ENCODE measurements around the gene EPG5. TPM values are rescaled to one million over a fixed set of nuclear protein-coding genes. Genes with fewer than 3 reads are reported as not detected.

Gene EPG5
- total RNA-seq, 1 donor from 2014 or later: 18.2 TPM

- Histone ChIP-seq H3K36me3 (no peaks in the 10 kb centered on the region), H3K4me3 (peak overlapping the region; percentile 64), H3K27me3 (ENCODE audit: low read depth) (peaks cover 55% of the 10 kb centered on the region), H3K9me3 (replicated peaks) (no peaks in the 10 kb centered on the region), H3K4me1 (peaks cover 26% of the 10 kb centered on the region), H3K27ac (replicated peaks) (no peak overlapping the region)
- TF ChIP-seq, protein P1, sequence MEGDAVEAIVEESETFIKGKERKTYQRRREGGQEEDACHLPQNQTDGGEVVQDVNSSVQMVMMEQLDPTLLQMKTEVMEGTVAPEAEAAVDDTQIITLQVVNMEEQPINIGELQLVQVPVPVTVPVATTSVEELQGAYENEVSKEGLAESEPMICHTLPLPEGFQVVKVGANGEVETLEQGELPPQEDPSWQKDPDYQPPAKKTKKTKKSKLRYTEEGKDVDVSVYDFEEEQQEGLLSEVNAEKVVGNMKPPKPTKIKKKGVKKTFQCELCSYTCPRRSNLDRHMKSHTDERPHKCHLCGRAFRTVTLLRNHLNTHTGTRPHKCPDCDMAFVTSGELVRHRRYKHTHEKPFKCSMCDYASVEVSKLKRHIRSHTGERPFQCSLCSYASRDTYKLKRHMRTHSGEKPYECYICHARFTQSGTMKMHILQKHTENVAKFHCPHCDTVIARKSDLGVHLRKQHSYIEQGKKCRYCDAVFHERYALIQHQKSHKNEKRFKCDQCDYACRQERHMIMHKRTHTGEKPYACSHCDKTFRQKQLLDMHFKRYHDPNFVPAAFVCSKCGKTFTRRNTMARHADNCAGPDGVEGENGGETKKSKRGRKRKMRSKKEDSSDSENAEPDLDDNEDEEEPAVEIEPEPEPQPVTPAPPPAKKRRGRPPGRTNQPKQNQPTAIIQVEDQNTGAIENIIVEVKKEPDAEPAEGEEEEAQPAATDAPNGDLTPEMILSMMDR (IDR thresholded peaks at IDR 0.05; ENCODE audit: borderline replicate concordance): peak; percentile 50
- DNase-seq: peak; percentile 50
- intact Hi-C loops (cut with micrococcal nuclease): no loop called here
Measured at GRCh38 chr18:45837283-45838070, 129.7 kb downstream of the EPG5 start.

DNA sequence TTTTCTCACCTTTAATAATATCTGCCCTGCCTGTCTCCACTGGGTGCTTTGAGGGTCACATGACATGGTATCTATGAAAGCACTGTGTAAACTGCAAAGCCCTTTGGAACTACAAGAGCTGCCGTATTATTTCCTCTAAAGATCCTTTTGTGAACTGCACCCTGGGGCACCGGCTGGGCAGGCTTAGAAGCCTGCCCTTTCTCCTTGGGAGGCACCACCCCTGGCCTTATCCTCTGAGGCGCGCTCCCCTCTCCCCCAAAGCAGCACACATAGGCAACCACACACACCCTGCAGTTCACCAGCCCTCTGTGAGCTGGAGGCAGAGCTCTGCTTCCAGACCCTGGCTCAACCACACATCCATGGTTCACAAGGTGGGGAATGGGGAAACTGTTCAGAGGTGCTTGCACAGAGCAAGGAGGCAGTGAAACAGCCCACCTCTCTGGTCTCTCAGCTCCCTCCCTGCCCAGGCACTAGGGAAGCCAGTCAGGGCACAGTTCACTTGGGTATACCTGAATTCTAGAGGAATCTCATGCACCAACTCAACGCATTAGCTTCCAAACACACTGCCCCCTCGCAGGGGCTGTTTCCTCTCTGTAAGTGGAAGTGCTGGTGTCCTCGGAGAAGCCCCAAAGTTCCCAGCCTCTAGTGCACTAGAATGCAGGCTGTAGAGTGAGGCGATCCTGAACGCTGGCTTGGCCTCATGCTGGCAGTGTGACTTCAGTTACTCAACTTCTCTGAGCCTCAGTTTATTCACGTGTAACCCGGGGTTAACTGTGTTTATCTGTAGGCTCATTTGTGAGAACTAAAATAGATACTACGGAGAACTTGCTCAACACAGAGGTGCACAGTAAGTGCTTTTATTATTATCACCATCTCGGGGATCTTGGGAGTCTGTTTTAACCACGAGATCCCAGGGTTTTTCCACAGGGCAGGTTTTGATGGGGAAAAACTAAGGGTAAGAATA, 130.6 kb downstream of the EPG5 start:
- TF ChIP-seq, protein P1 (IDR thresholded peaks at IDR 0.05; ENCODE audit: borderline replicate concordance): no peak
- peaks cover 60% of the 10 kb centered on the region for H3K27me3 ChIP-seq (ENCODE audit: low read depth)
- H3K4me3 ChIP-seq: no peak overlapping the region
- H3K9me3 ChIP-seq (replicated peaks): no peaks in the 10 kb centered on the region
- no peaks in the 10 kb centered on the region for H3K36me3 ChIP-seq
- intact Hi-C loops (cut with micrococcal nuclease): no loop called here
- no peak for DNase-seq
- H3K27ac ChIP-seq (replicated peaks): no peak overlapping the region
- H3K4me1 ChIP-seq: peaks cover 26% of the 10 kb centered on the region

- H3K4me1 ChIP-seq: peaks cover 26% of the 10 kb centered on the region
- no peaks in the 10 kb centered on the region for H3K36me3 ChIP-seq
- no peaks in the 10 kb centered on the region for H3K9me3 ChIP-seq (replicated peaks)
- H3K4me3 ChIP-seq: no peak overlapping the region
- intact Hi-C loops (cut with micrococcal nuclease): no loop called here
- peaks cover 67% of the 10 kb centered on the region for H3K27me3 ChIP-seq (ENCODE audit: low read depth)
- H3K27ac ChIP-seq (replicated peaks): no peak overlapping the region
- no peak for DNase-seq
- TF ChIP-seq, protein P1 (IDR thresholded peaks at IDR 0.05; ENCODE audit: borderline replicate concordance): no peak
Measured at GRCh38 chr18:45835057-45835636, 132.0 kb downstream of the EPG5 start.

GRCh38 chr18:45834306-45834705, 132.8 kb downstream of the EPG5 start:
- no peak overlapping the region for H3K4me3 ChIP-seq
- no peak overlapping the region for H3K27ac ChIP-seq (replicated peaks)
- intact Hi-C loops (cut with micrococcal nuclease): no loop called here
- H3K4me1 ChIP-seq: peaks cover 27% of the 10 kb centered on the region
- H3K27me3 ChIP-seq (ENCODE audit: low read depth): peaks cover 69% of the 10 kb centered on the region
- H3K36me3 ChIP-seq: no peaks in the 10 kb centered on the region
- TF ChIP-seq, protein P1 (IDR thresholded peaks at IDR 0.05; ENCODE audit: borderline replicate concordance): no peak
- DNase-seq: no peak
- no peaks in the 10 kb centered on the region for H3K9me3 ChIP-seq (replicated peaks)

- no peaks in the 10 kb centered on the region for H3K36me3 ChIP-seq
- TF ChIP-seq, protein P1 (IDR thresholded peaks at IDR 0.05; ENCODE audit: borderline replicate concordance): no peak
Measured at GRCh38 chr18:45833846-45834245, 133.3 kb downstream of the EPG5 start.

More at GRCh38 chr18:45833846-45834245, 133.3 kb downstream of the EPG5 start:
- H3K9me3 ChIP-seq (replicated peaks): no peaks in the 10 kb centered on the region
- peaks cover 27% of the 10 kb centered on the region for H3K4me1 ChIP-seq
- intact Hi-C loops (cut with micrococcal nuclease): no loop called here
- H3K27me3 ChIP-seq (ENCODE audit: low read depth): peaks cover 65% of the 10 kb centered on the region
- no peak overlapping the region for H3K27ac ChIP-seq (replicated peaks)
- DNase-seq: no peak
- H3K4me3 ChIP-seq: no peak overlapping the region

Data from left ventricle myocardium inferior (tissue), 1 donor.